HG02884 (cell line): ENCODE measurements around the gene MKNK2.

Experiments
- ATAC-seq: cut with Tn5 transposase; IDR thresholded peaks from one replicate; pipeline ENCODE4 v1.9.1; 2021; ENCODE audit warnings: mild to moderate bottlenecking, moderate library complexity; ENCODE audit not compliant: unreplicated experiment

The MKNK2 gene

GRCh38 chr19:2033115-2033824 lies 17.8 kb downstream of the MKNK2 start:
- ATAC-seq = no peak

- ATAC-seq = no peak
Observed at GRCh38 chr19:2032296-2032941, 18.6 kb downstream of the MKNK2 start.

GRCh38 chr19:2027361-2027760 lies 23.7 kb downstream of the MKNK2 start:
- no peak for ATAC-seq

DNA sequence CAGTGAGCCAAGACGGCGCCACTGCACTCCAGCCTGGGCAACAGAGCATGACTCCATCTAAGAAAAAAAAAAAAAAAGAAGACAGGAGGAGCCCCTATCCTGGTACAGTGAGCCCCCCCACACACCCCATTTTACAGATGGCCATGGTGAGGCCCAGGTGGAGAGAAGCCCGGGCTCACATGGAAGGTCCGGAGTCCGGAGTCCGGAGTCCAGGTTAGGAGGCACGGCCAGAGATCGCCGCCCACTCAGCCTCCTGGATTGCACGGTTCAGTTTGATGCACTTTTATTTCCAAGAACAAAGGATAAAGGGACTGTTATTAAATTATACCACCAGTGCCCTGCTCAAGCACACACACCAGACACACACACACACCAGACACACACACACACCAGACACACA lies 24.3 kb downstream of the MKNK2 start:
- no peak for ATAC-seq

- ATAC-seq = no peak
Observed at GRCh38 chr19:2022289-2022688, 28.8 kb downstream of the MKNK2 start.

- no peak for ATAC-seq
Observed at GRCh38 chr19:2021453-2022140, 29.4 kb downstream of the MKNK2 start.

GRCh38 chr19:2018752-2019151 lies 32.3 kb downstream of the MKNK2 start:
- ATAC-seq = no peak

DNA sequence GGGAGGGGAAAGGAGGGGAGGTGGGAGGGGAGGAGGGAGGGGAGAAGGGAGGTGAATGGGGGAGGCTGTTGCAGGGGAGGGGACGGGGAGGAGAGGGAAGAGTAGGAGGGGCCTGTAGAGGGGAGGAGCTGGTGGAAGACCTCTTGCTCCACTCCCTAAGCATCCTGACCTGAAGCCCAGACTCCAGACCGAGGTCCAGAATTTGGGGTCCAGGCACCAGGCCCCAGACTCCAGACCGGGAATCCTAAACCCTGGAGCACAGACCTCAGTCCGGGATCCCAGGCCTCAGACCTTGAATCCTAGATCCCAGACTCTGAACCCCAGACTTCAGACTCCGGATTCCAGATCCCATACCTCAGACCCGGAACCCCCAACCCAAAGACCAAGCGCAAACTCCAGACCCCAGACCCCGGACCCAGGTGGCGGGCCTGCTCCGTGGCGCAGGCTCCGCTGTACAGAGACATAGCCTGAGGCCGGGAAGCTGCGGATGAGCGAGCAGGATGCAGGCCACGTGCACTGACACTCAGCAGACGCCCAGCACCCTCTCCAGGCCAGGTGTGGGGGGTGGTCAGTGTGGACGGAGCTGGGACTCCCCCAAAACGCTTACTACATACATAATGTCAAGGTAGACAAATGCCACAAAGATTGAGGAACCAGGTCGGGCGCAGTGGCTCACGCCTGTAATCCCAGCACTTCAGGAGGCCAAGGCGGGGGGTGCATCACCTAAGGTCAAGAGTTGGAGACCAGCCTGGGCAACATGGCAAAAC lies 34.8 kb downstream of the MKNK2 start:
- ATAC-seq = no peak

- ATAC-seq = no peak
Observed at GRCh38 chr19:2015608-2015950, 35.5 kb downstream of the MKNK2 start, which contains the start of gene BTBD2. Gene BTBD2, minus strand, starts transcription at chr19:2015714. Its CDS starts 11 bp downstream, at chr19:2015703.

DNA sequence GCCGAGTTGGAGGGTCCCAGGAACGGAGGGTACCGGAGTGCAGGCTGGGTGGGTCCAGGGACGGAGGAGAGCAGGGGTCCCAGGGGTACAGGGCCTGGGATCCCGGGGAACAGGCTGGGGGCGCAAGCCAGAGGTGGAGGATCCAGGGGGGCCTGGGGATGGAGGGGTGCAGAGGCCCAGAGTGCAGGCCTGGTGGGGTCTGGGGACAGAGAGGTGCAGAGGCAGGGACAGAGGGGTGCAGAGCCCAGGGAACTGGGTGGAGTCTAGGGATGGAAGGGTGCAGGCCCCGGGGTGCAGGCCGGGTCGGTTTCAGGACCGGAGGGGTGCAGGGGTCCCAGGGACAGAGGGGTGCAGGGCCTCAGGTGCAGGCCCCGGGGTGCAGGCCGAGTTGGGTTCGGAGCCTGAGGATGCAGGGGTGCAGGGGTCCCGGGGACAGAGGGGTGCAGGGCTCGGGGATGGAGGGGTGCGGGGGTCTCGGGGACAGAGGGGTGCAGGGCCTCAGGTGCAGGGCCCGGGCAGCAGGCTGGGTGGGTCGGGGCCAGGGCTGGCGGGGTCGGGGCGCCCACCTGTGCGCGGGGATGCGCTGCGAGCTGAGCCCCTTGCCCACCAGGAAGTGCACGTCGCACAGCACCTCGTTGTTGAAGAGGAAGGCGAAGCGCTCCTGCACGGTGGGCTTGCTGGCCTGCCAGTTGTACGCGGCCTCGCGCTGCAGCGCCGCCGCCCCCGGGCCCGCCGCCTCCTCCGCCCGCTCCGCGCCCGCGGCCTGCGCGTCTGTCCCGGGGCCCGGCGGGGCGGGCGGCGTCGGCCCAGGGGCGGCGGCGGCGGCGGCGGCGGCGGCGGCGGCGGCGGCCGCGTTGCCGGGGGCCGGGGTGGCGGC lies 36.1 kb downstream of the MKNK2 start:
- ATAC-seq = no peak

DNA sequence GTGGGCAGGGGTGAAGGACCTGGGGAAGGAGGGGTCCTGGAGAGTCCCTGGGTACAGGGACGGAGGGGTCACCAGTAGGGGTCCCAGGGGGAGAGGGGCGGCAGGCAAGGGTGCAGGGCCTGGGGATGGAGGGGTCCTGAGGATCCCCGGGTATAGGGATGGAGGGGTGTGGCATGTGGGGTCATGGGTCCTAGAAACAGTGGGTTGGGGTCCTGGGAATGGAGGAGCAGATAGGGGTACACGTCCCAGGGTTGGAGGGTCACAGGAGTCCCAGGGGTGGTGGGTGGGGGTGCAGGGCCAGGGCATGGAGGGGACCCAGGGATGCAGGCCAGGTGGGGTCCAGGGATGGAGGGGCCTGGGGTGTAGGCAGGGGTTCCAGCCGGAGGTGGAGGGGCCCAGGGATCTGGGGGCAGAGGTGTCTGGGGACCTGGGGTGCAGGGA lies 36.9 kb downstream of the MKNK2 start:
- ATAC-seq = no peak

- ATAC-seq = no peak
Observed at GRCh38 chr19:2013683-2013961, 37.4 kb downstream of the MKNK2 start.

DNA sequence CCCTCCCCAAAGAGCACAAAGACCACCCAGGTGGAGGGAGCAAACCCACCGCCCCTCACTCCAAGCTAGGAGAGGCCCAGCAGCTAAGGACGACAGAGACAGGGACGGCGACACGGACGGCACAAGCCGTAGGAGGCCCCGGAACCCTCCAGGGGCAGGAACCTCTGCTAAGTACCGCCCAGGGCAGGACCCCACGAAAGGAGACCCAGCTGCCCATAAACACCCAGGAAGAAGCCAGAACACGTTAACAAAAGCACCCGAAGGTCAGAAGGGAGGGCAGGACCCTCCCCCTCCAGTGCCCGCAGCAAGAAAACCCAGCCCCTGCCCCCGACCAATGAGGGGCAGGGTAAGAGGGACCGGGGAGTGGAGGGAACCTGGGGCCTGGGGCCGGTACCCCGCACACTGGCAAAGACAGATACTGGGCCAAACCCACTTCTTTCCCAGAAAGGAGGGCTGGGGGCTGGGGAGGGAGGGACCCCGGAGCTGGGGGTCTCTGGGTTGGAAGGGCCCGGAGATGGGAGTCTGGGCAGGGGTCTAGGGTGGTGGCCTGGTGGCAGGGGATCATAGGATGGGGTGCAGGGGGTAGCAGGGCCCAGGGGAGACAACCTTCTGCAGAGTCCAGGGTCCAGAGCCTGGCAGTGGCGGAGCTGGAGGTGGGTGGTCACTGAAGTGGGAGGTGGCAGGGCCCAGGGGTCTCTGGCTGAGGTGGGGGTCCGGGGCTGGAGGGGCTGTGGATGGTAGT lies 37.9 kb downstream of the MKNK2 start:
- no peak for ATAC-seq

DNA sequence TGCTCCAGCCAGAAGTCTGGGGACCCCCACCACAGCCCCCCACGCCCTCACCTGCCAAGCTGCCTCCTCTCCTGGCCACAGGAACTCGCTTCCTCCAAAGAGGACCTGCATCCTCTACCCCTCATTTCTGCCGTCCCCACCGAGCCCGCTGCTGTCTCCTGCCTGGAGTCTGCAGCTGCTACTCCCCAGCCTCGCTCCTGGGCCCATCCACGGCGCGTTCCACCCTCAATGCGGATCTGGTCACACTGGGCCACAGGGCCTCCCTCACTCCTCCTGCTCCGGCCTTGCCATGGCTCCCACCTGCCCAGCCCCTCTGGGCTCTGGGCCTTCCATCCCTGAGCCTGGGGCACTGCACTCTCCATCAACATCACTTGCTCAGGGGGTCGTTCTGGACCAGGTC lies 39.9 kb downstream of the MKNK2 start:
- ATAC-seq = no peak

DNA sequence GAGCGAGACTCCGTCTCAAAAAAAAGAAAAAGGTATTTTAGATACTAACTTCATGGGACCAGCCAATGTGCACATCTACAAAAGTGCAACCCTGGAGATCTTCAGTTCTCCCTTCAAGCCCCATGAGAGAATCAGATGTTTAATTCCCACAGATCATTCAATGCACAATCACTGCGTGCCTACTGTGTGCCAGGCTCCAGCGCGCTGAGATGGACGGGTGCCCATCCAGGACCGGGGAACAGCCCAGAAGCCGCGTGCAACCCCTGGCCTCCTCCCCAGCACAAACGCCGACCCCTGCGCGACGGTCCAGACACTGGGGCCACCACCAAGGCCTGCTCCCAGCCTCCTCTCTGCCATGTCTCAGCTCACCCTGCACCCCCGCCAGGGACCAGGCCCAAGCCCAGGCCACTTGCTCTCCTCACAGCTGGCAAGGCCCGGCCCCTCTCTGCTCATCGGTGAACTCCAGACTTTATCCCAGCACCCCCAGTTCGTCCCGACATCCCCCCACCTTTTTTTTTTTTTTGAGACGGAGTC lies 40.8 kb downstream of the MKNK2 start:
- ATAC-seq = no peak

DNA sequence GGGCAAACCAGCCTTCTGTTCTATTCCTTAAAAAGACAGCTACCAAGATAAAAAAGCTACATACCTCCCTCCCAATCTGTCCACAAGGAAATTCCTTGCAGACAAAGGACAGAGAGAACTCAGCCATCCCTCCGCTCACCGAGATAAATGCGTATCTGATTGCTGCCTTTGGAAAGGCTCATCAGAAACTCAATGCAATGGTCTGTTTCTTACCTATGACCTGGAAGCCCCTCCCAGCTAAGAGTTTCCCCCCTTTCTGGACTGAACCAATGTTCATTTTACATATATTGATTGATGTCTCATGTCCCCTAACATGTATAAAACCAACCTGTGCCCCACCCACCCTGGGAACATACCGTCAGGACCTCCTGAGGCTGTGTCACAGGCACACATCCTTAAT lies 47.2 kb downstream of the MKNK2 start:
- no peak for ATAC-seq

DNA sequence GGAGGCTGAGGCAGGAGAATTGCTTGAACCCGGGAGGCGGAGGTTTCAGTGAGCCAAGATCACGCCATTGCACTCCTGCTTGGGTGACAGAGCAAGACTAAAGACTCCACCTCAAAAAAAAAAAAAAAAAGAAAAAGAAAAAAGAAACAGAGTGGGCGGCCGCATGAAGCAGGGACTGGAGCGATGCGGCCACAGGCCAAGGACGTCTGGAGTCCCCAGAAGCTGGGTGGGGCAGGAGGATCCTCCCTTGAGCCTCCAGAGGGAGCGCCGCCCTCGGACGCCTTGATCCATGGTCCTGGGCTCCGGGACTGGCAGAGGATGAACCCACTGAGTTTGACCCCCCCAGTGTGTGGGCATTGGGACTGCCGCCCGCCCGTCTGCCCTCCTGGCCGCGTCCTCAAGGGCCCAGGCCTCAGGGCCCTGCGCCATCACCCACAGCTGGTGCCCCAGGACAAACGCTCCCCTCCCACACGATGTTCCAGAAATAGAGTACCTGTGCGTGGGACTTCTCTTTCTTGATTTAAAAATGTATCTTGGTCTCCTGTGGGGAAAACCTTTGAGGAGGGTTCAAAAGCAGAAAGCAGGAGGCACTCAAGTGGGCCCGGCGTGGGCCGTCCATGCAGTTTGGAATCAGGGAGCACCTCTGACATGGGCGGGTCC lies 51.1 kb downstream of the MKNK2 start:
- no peak for ATAC-seq

DNA sequence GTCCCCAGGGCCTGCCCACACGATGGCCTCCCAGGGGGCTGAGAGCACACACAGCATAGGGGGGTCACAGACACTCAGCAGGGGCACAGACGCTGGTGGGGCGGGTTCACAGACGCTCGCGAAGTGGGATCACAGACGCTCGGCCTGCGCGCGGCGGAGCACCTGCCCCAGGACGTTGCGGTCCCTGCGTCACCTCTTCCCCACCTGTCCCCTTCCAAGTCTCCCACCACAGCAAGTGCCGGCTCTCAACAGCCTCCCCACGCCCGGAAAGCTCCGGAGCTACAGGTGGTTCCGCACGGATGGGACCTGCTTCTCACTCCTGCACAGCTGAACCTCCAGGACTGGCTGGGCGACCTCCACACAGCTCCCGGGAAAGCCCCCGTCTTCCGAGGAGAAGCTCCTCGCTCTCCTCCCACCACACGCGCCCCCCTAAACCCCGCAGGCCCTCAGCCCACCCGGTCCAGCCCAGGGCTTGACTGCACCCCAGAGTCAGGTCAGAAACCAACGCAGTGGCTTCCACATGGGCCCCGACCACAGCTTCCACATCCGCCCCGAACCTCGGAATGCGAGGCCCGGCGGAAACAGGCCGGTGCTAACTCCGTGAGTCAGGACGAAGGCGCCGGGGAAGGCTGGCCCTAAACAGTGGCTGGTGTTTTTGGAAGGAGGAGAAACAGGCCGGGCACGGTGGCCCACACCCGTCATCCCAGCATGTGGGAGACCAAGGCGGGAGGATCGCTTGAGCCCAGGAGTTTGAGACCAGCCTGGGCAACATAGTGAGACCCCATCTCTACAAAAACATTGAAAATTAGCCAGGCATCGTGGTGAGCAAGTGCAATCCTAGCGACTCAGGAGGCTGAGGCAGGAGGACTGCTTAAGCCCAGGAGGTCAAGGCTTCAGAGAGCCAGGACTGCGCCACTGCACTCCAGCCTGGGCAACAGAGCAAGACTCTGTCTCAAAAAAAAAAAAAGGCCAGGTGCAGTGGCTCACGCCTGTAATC lies 52.0 kb downstream of the MKNK2 start:
- no peak for ATAC-seq
